Right lobe of liver (tissue), 4 donors: ENCODE measurements around the gene KISS1R.

Experiments
- POLR2A ChIP-seq: fragments of 450-650 bp; IDR thresholded peaks from one replicate; pipeline ENCODE4 v1.6.1; 2017; ENCODE audit warnings: antibody characterized with exemption, mild to moderate bottlenecking
- TF ChIP-seq, protein P1 (sequence below), 4 donors: fragments of 200-600 bp in 3 of 4; fragments of 450-650 bp in 1 of 4; IDR thresholded peaks; one replicate each; pipeline versions ENCODE4 v1.5.1 to v1.8.0; 2016 to 2022; ENCODE audit warnings: antibody characterized with exemption in 4 of 4, mild to moderate bottlenecking in 2 of 4
- donor health status: DM: no; HTN: no; CAD: no.
- donor health status: DM: no; HTN: no; CAD: no.
- donor health status: DM: no; HTN: yes; CAD: no.

GRCh38 chr19:919199-920050 is 2.3 kb downstream of the KISS1R start:
- TF ChIP-seq POLR2A, result no peak
- TF ChIP-seq, protein P1, sequence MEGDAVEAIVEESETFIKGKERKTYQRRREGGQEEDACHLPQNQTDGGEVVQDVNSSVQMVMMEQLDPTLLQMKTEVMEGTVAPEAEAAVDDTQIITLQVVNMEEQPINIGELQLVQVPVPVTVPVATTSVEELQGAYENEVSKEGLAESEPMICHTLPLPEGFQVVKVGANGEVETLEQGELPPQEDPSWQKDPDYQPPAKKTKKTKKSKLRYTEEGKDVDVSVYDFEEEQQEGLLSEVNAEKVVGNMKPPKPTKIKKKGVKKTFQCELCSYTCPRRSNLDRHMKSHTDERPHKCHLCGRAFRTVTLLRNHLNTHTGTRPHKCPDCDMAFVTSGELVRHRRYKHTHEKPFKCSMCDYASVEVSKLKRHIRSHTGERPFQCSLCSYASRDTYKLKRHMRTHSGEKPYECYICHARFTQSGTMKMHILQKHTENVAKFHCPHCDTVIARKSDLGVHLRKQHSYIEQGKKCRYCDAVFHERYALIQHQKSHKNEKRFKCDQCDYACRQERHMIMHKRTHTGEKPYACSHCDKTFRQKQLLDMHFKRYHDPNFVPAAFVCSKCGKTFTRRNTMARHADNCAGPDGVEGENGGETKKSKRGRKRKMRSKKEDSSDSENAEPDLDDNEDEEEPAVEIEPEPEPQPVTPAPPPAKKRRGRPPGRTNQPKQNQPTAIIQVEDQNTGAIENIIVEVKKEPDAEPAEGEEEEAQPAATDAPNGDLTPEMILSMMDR (IDR thresholded peaks at IDR 0.05), result no peak
